HEK293 (cell line): ENCODE measurements around the gene CNTN4.

Experiments used
- CTCF ChIA-PET: fragments of 350-600 bp; formaldehyde crosslinking; extraction: SDS; loops from one replicate; lab custom pipeline; 2021; ENCODE audit warnings: antibody characterized with exemption; lab: Yijun Ruan, JAX
- POLR2A ChIA-PET: fragments of 300-600 bp; formaldehyde crosslinking; extraction: SDS; loops from one replicate; lab custom pipeline; 2020; ENCODE audit warnings: antibody characterized with exemption, inconsistent platforms; lab: Yijun Ruan, JAX
- H3K27ac ChIP-seq: fragments of 200-500 bp; sonication (Bioruptor generic); 2 replicates; pipeline ENCODE4 v1.5.1; 2014; ENCODE audit warnings: low read depth, low read length, control low read depth, inconsistent platforms; ENCODE audit errors: extremely low read depth
- H3K36me3 ChIP-seq, 2 experiments: fragments of 200-500 bp in 1 of 2; sonication (Bioruptor generic) in 1 of 2; 1 replicate in 1 of 2; 2 replicates in 1 of 2; pipeline ENCODE4 v1.5.1; 2014 to 2017; ENCODE audit warnings: inconsistent platforms in 2 of 2, low read length in 2 of 2; ENCODE audit not compliant: control insufficient read depth in 2 of 2, insufficient read depth in 1 of 2
- H3K4me1 ChIP-seq: fragments of 200-500 bp; sonication (Bioruptor generic); 2 replicates; pipeline ENCODE4 v1.5.1; 2014; ENCODE audit warnings: mild to moderate bottlenecking, low read length, inconsistent platforms; ENCODE audit not compliant: control insufficient read depth, insufficient read depth
- H3K4me3 ChIP-seq: 2 replicates; pipeline ENCODE4 v1.5.1; 2011; ENCODE audit warnings: low read depth, mild to moderate bottlenecking, control low read depth, low read length, moderate library complexity
- H3K9me3 ChIP-seq: fragments of 200-500 bp; sonication (Bioruptor generic); 2 replicates; pipeline ENCODE4 v1.5.1; 2014; ENCODE audit warnings: low read depth, low read length, inconsistent platforms; ENCODE audit not compliant: control insufficient read depth, insufficient read depth
- BCL6B ChIP-seq: fragments of 450-650 bp; formaldehyde crosslinking; IDR thresholded peaks from 2 replicates; pipeline ENCODE4 v1.5.1; 2017; ENCODE audit warnings: missing biosample characterization, missing genetic modification characterization
- PRDM10 ChIP-seq: fragments of 450-650 bp; formaldehyde crosslinking; IDR thresholded peaks from 2 replicates; pipeline ENCODE4 v1.5.1; 2016; ENCODE audit warnings: missing biosample characterization, missing genetic modification characterization
- SP3 ChIP-seq: fragments of 450-650 bp; formaldehyde crosslinking; IDR thresholded peaks from 2 replicates; pipeline ENCODE4 v1.5.1; 2016; ENCODE audit warnings: missing biosample characterization, missing genetic modification characterization
- ZNF112 ChIP-seq: fragments of 450-650 bp; formaldehyde crosslinking; IDR thresholded peaks from 2 replicates; pipeline ENCODE4 v1.5.0; 2017; ENCODE audit warnings: missing biosample characterization, missing genetic modification characterization
- ZNF155 ChIP-seq: fragments of 450-650 bp; formaldehyde crosslinking; IDR thresholded peaks from 2 replicates; pipeline ENCODE4 v1.5.1; 2016; ENCODE audit warnings: missing biosample characterization, missing genetic modification characterization
- ZNF16 ChIP-seq: fragments of 450-650 bp; formaldehyde crosslinking; IDR thresholded peaks from 2 replicates; pipeline ENCODE4 v1.5.1; 2016; ENCODE audit warnings: low read depth, missing biosample characterization, missing genetic modification characterization
- ZNF174 ChIP-seq: fragments of 450-650 bp; formaldehyde crosslinking; IDR thresholded peaks from 2 replicates; pipeline ENCODE4 v1.5.0; 2017; ENCODE audit warnings: missing biosample characterization, mild to moderate bottlenecking, missing genetic modification characterization
- ZNF18 ChIP-seq: fragments of 450-650 bp; formaldehyde crosslinking; IDR thresholded peaks from 2 replicates; pipeline ENCODE4 v1.5.1; 2016; ENCODE audit warnings: missing biosample characterization, missing genetic modification characterization
- ZNF184 ChIP-seq: fragments of 450-650 bp; IDR thresholded peaks from 2 replicates; pipeline ENCODE4 v1.5.1; 2018; ENCODE audit warnings: missing biosample characterization, mild to moderate bottlenecking, missing genetic modification characterization
- ZNF248 ChIP-seq: fragments of 450-650 bp; formaldehyde crosslinking; IDR thresholded peaks from 2 replicates; pipeline ENCODE4 v1.5.1; 2017; ENCODE audit warnings: missing biosample characterization, missing genetic modification characterization
- ZNF350 ChIP-seq: fragments of 450-650 bp; formaldehyde crosslinking; IDR thresholded peaks from 2 replicates; pipeline ENCODE4 v1.5.0; 2017; ENCODE audit warnings: missing biosample characterization, mild to moderate bottlenecking, missing genetic modification characterization
- ZNF391 ChIP-seq: fragments of 450-650 bp; formaldehyde crosslinking; IDR thresholded peaks from 2 replicates; pipeline ENCODE4 v1.5.1; 2016; ENCODE audit warnings: low read depth, missing biosample characterization, missing genetic modification characterization, borderline replicate concordance
- ZNF513 ChIP-seq: fragments of 450-650 bp; IDR thresholded peaks from 2 replicates; pipeline ENCODE4 v1.5.1; 2018; ENCODE audit warnings: missing biosample characterization, missing genetic modification characterization
- ZNF548 ChIP-seq: fragments of 450-650 bp; formaldehyde crosslinking; IDR thresholded peaks from 2 replicates; pipeline ENCODE4 v1.5.1; 2016; ENCODE audit warnings: missing biosample characterization, missing genetic modification characterization
- ZNF76 ChIP-seq: fragments of 450-650 bp; formaldehyde crosslinking; IDR thresholded peaks from 2 replicates; pipeline ENCODE4; 2016; ENCODE audit warnings: low read depth, missing biosample characterization, missing genetic modification characterization, borderline replicate concordance

Gene CNTN4

GRCh38 chr3:2311022-2311421, 212.4 kb downstream of the CNTN4 start:
- no peaks in the 10 kb centered on the region for H3K36me3 ChIP-seq

GRCh38 chr3:2317521-2317920, 218.9 kb downstream of the CNTN4 start:
- H3K36me3 ChIP-seq = no peaks in the 10 kb centered on the region
- POLR2A ChIA-PET = no interaction called here
- H3K4me1 ChIP-seq = no peaks in the 10 kb centered on the region

More at GRCh38 chr3:2311022-2311421, 212.4 kb downstream of the CNTN4 start:
- H3K9me3 ChIP-seq = no peaks in the 10 kb centered on the region
- POLR2A ChIA-PET = no interaction called here
- H3K4me3 ChIP-seq = no peak overlapping the region
- H3K4me1 ChIP-seq = no peaks in the 10 kb centered on the region
- no peak overlapping the region for H3K27ac ChIP-seq
- CTCF ChIA-PET = interaction anchor here (0.7 kb wide), 1 partner anchor 1199 kb away, joined by 4 read pairs; no protein-coding TSS in a partner anchor
- TF ChIP-seq ZNF184 (tag by site-specific recombination) (no peak), ZNF350 (tag by site-specific recombination) (no peak), SP3 (no peak), ZNF155 (tag by site-specific recombination) (no peak), ZNF548 (tag by site-specific recombination) (no peak), ZNF513 (tag by site-specific recombination) (no peak)

More at GRCh38 chr3:2317521-2317920, 218.9 kb downstream of the CNTN4 start:
- CTCF ChIA-PET = interaction anchor here (0.7 kb wide), 1 partner anchor 36 kb away, joined by 3 read pairs; no protein-coding TSS in a partner anchor
- no peak overlapping the region for H3K4me3 ChIP-seq
- TF ChIP-seq PRDM10 (tag by site-specific recombination) (no peak), ZNF174 (no peak), ZNF16 (tag by site-specific recombination) (no peak), ZNF248 (tag by site-specific recombination) (no peak), BCL6B (no peak), ZNF76 (tag by site-specific recombination) (no peak), ZNF112 (no peak), ZNF18 (tag by site-specific recombination) (no peak), ZNF391 (tag by site-specific recombination) (no peak)
- TF ChIP-seq, all 188 proteins: peak for 0
- Histone ChIP-seq H3K9me3 (no peaks in the 10 kb centered on the region), H3K27ac (no peak overlapping the region)
